Activated naive CD8-positive, alpha-beta T cell (primary cell): Measurements from ENCODE around the gene PMPCB.
"Not testable (repeated sequence)": the region's sequence is repeated elsewhere in the genome, so short reads cannot be mapped to it uniquely, and the experiment has no call there.

ENCODE experiments used
- H3K27ac Mint-ChIP-seq: one replicate; pipeline ENCODE4 v1.8.0; 2021; ENCODE audit warnings: mixed read lengths
- H3K27me3 Mint-ChIP-seq: one replicate; pipeline ENCODE4 v1.8.0; 2021; ENCODE audit warnings: mixed read lengths
- H3K36me3 Mint-ChIP-seq: one replicate; pipeline ENCODE4 v1.8.0; 2021; ENCODE audit warnings: mixed read lengths
- H3K4me1 Mint-ChIP-seq: one replicate; pipeline ENCODE4 v1.8.0; 2021; ENCODE audit warnings: low read depth, mixed read lengths
- H3K4me3 Mint-ChIP-seq: one replicate; pipeline ENCODE4 v1.8.0; 2021; ENCODE audit warnings: mild to moderate bottlenecking, mixed read lengths
- H3K9me3 Mint-ChIP-seq: one replicate; pipeline ENCODE4 v1.8.0; 2021; ENCODE audit warnings: low read depth, mixed read lengths

Gene PMPCB, protein sequence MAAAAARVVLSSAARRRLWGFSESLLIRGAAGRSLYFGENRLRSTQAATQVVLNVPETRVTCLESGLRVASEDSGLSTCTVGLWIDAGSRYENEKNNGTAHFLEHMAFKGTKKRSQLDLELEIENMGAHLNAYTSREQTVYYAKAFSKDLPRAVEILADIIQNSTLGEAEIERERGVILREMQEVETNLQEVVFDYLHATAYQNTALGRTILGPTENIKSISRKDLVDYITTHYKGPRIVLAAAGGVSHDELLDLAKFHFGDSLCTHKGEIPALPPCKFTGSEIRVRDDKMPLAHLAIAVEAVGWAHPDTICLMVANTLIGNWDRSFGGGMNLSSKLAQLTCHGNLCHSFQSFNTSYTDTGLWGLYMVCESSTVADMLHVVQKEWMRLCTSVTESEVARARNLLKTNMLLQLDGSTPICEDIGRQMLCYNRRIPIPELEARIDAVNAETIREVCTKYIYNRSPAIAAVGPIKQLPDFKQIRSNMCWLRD

DNA sequence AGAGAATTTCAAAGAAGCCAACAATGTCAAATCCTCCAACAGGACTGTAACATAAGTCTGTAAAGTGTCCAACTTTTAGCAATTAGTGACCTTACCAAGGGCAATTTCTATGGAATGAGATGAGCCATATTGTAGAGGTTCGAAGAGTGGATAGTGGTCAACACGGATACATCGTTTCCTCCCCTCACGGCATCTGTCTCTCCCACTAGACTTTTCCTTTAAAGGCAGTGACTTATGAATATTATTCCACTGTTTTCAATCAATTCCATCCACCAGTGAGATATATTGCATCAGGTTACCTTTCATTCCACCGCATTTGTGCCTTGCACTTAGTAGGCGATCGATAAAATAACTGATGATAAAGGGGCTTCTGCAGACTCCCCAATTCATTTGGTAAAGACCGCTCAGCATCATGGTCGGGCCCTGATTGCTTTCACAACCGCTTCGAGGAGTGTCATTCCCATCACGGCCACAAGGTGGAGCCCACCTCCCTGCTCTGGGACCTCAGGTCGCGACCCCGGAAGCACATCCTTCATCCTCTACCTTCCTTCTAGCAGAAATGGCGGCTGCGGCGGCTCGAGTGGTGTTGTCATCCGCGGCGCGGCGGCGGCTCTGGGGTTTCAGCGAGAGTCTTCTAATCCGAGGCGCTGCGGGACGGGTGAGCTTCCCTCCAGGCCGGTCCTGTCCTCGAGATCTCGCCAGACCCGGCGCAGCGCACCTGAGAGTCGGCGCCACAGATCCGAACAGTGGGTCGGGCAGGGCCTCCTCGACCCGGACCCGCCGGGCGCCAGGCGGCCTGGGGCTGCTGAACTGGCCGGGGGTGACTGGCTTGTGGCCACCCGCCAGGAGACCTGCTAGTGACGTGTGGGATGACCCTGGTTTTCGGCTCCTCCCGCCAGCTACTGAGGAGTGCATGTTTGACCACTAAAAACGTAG lies at the start of gene PMPCB:
PMPCB (plus strand) TSS at position 535 of the 936 bp plus-strand sequence; CDS start at position 560, 25 bp downstream.
- Mint-ChIP-seq H3K9me3 (no peaks in the 10 kb centered on the region), H3K36me3 (peaks cover 2% of the 10 kb centered on the region), H3K27ac (peak within 1 kb of the TSS; percentile 96), H3K27me3 (no peaks in the 10 kb centered on the region), H3K4me3 (peak within 1 kb of the TSS; percentile 97), H3K4me1 (peaks cover 37% of the 10 kb centered on the region)

DNA sequence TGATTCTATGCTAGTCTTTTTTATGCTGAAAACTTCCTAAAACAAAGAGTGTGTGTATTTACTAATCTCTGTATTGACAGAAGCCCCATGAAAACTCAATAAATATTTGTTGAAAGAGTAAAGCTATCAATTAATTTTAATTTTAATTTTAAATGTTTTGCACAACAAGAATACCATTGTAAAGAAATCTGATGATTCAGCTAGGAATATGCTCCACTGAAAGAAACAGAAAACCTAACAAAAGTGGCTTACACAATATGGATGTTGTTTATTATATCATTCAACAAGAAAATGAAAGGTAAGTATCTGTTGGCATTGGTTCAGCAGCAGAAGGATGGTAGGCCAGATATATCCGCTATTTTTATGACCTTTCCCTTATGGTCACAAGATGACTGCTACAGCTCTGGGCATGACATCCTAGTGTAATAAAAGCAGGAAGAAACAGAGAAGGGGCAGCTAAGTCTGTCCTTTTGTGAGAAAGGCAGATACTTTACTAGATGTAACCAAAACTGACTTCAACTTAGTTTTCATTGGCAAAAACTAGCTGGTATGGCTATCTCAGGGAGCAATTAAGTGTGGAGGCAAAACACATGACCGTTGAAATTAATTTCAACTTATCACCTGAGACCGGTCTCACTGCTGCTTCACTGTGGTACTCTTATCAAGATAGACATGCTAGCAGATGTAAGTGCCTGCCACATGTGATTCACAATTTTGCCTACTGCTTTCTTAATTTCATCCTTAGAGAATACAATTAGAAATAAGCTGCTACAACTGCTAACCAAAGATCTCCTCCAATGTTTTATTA lies 43.3 kb upstream of the PMPCB start:
- H3K36me3 Mint-ChIP-seq, H3K4me1 Mint-ChIP-seq, H3K4me3 Mint-ChIP-seq, H3K27ac Mint-ChIP-seq, H3K27me3 Mint-ChIP-seq, H3K9me3 Mint-ChIP-seq: not testable (repeated sequence)

DNA sequence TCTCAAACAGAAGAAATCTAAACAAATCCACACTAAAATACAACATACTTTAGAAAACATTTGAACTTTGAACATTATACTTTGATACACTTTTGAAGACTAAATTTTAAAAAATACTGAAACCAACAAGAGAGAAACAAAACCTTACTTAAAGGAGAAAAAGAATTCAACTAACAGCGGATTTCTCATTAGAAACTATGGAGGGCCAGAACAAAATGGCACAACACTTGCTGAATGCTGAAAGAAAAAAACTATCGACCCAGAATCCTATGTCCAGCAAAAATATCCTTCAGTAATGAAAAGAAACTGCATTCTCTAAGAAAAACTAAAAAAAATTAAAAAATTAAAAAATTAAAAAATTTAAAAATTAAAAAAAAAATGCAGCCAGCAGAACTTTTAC lies 33.2 kb upstream of the PMPCB start:
- H3K4me3 Mint-ChIP-seq, H3K27me3 Mint-ChIP-seq, H3K36me3 Mint-ChIP-seq, H3K4me1 Mint-ChIP-seq, H3K9me3 Mint-ChIP-seq, H3K27ac Mint-ChIP-seq: not testable (repeated sequence)

DNA sequence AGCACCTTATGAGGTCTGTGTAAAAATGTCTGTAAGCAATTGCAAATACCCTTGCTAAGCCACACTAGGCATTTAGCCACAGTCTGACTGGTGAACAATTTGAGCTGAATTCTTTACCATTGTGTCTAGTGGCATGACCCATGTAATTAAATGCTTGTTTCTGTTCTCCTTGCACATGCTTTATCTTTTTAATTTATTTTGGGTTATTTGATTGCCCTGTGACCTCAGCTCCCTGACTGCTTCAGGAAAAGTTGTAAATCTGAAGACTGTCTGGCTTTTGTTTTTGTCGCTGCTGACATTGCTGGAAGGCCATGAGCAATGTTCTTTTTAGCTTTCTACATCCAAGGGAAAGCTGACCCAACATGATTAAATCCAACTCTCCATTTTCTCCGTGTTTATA lies 31.0 kb upstream of the PMPCB start:
- not testable (repeated sequence) for H3K4me1 Mint-ChIP-seq, H3K4me3 Mint-ChIP-seq

GRCh38 chr7:103273374-103273773 lies 23.9 kb upstream of the PMPCB start:
- not testable (repeated sequence) for H3K36me3 Mint-ChIP-seq, H3K27ac Mint-ChIP-seq

More for the DNA sequence above, 31.0 kb upstream of the PMPCB start:
- not testable (repeated sequence) for H3K9me3 Mint-ChIP-seq, H3K27ac Mint-ChIP-seq, H3K27me3 Mint-ChIP-seq, H3K36me3 Mint-ChIP-seq

GRCh38 chr7:103274867-103275266 lies 22.4 kb upstream of the PMPCB start:
- H3K9me3 Mint-ChIP-seq = not testable (repeated sequence)

More at GRCh38 chr7:103273374-103273773, 23.9 kb upstream of the PMPCB start:
- H3K9me3 Mint-ChIP-seq, H3K27me3 Mint-ChIP-seq, H3K4me3 Mint-ChIP-seq, H3K4me1 Mint-ChIP-seq: not testable (repeated sequence)

DNA sequence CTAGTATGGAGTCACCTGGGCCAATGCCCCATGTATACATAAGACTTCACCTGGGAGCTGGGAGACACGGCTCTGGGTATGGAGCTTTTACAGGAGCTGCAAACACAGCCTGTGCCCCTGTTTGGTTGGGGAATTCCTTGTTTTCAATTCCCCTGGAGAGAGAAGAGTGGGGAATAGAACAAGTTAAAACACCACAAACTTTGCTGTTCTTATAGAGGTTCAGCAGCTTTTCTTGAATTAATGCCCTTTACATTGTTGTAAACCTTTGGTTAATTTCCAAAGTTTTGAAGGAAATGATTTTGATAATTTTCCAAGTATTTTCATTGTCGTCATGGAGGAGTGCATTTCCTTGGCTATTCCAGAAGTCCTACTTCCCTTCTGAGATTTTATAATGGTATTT lies 19.0 kb upstream of the PMPCB start:
- H3K27ac Mint-ChIP-seq, H3K4me3 Mint-ChIP-seq: not testable (repeated sequence)
- H3K4me1 Mint-ChIP-seq = peaks cover 23% of the 10 kb centered on the region

More at GRCh38 chr7:103274867-103275266, 22.4 kb upstream of the PMPCB start:
- peaks cover 11% of the 10 kb centered on the region for H3K4me1 Mint-ChIP-seq
- not testable (repeated sequence) for H3K36me3 Mint-ChIP-seq, H3K27ac Mint-ChIP-seq, H3K27me3 Mint-ChIP-seq, H3K4me3 Mint-ChIP-seq

DNA sequence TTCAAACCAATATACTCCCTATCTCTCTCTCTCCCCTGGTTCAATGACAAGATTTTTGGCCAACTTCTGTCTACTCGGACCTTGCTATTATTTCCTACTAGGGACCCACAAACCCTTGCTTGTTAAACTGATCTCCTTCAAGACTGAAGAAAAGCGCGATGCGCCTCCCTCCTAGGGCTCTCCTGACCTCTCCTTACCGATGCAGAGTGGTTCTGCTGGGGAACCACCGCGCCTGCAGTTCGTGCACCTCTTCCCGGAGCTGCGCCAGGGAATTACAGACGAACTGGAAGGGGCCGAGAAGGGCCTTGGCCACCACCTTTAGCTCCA lies 17.6 kb upstream of the PMPCB start:
- not testable (repeated sequence) for H3K9me3 Mint-ChIP-seq, H3K36me3 Mint-ChIP-seq, H3K27me3 Mint-ChIP-seq
- Mint-ChIP-seq H3K4me3 (peak overlapping the region; percentile 98), H3K27ac (peak overlapping the region; percentile 64), H3K4me1 (peaks cover 23% of the 10 kb centered on the region)

More for the DNA sequence above, 19.0 kb upstream of the PMPCB start:
- H3K9me3 Mint-ChIP-seq, H3K27me3 Mint-ChIP-seq, H3K36me3 Mint-ChIP-seq: not testable (repeated sequence)

DNA sequence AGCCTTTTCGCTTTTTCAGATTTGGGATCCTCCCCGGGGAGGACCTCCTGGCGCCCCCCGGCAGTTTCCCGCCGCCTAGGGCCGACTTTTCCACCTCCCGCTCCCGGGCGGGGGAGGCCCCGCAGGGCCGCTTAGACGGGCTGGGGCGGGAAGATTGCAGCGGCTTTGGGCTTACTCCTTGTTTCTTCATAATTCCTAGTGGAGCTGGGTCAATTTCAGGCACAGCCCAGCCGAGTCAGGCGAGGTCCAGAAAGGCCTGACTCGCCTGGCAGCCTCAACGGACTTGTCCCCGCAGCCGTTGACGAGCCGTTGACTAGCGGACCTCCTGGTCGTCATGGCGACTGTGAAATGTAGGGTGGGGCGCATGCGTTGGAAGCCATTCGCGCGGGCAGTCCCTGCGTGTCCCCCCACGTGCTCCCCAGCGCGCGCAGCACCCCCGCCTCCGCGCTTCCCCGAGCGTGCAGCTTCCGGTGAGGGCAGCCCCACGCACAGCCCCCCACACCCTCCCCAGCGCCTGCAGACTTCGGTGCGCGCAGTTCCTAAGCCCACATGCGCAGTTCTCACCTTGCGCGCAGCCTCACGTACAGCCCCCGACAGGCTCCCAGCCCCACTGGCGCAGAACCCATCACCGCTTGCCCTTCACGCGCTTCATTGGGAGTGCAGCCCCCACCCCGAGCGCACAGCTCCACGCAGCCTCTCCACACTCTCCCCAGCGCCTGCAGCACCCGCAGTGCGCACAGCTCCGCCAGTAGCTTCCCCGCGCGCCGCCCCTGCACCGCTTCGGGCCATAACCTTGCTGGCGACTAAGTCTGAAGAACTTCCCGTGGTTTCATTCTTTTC lies 17.1 kb upstream of the PMPCB start:
- H3K4me3 Mint-ChIP-seq = peak overlapping the region; percentile 98
- not testable (repeated sequence) for H3K9me3 Mint-ChIP-seq, H3K27me3 Mint-ChIP-seq, H3K36me3 Mint-ChIP-seq
- peak overlapping the region; percentile 98 for H3K27ac Mint-ChIP-seq
- peaks cover 23% of the 10 kb centered on the region for H3K4me1 Mint-ChIP-seq

GRCh38 chr7:103280803-103281155 lies 16.5 kb upstream of the PMPCB start:
- peak overlapping the region; percentile 98 for H3K4me3 Mint-ChIP-seq
- H3K36me3 Mint-ChIP-seq, H3K27me3 Mint-ChIP-seq, H3K9me3 Mint-ChIP-seq: not testable (repeated sequence)
- H3K27ac Mint-ChIP-seq = peak overlapping the region; percentile 98
- peaks cover 23% of the 10 kb centered on the region for H3K4me1 Mint-ChIP-seq

- H3K4me1 Mint-ChIP-seq = peaks cover 21% of the 10 kb centered on the region
- not testable (repeated sequence) for H3K4me3 Mint-ChIP-seq, H3K27me3 Mint-ChIP-seq, H3K27ac Mint-ChIP-seq, H3K9me3 Mint-ChIP-seq, H3K36me3 Mint-ChIP-seq
These were observed 14.3 kb upstream of the PMPCB start for GRCh38 chr7:103282802-103283427.

- Mint-ChIP-seq H3K27ac (no peak overlapping the region), H3K9me3 (no peaks in the 10 kb centered on the region), H3K27me3 (peaks cover 2% of the 10 kb centered on the region), H3K36me3 (no peaks in the 10 kb centered on the region), H3K4me3 (no peak overlapping the region), H3K4me1 (peaks cover 9% of the 10 kb centered on the region)
These were observed 5.1 kb upstream of the PMPCB start for GRCh38 chr7:103292122-103292521.

GRCh38 chr7:103293526-103293925 lies 3.7 kb upstream of the PMPCB start:
- Mint-ChIP-seq H3K27me3 (peaks cover 2% of the 10 kb centered on the region), H3K4me1 (peaks cover 18% of the 10 kb centered on the region), H3K36me3 (no peaks in the 10 kb centered on the region), H3K27ac (no peak overlapping the region), H3K9me3 (no peaks in the 10 kb centered on the region), H3K4me3 (no peak overlapping the region)

GRCh38 chr7:103297837-103298179 lies 573 bp downstream of the PMPCB start:
- no peaks in the 10 kb centered on the region for H3K9me3 Mint-ChIP-seq
- H3K4me3 Mint-ChIP-seq = peak overlapping the region; percentile 97
- H3K4me1 Mint-ChIP-seq = peaks cover 41% of the 10 kb centered on the region
- no peaks in the 10 kb centered on the region for H3K27me3 Mint-ChIP-seq
- peaks cover 2% of the 10 kb centered on the region for H3K36me3 Mint-ChIP-seq
- H3K27ac Mint-ChIP-seq = peak overlapping the region; percentile 96
